ENCODE results near the gene COP1.
"Not testable (repeated sequence)": the region's sequence is repeated elsewhere in the genome, so short reads cannot be mapped to it uniquely, and the experiment has no call there.

Gene COP1

DNA sequence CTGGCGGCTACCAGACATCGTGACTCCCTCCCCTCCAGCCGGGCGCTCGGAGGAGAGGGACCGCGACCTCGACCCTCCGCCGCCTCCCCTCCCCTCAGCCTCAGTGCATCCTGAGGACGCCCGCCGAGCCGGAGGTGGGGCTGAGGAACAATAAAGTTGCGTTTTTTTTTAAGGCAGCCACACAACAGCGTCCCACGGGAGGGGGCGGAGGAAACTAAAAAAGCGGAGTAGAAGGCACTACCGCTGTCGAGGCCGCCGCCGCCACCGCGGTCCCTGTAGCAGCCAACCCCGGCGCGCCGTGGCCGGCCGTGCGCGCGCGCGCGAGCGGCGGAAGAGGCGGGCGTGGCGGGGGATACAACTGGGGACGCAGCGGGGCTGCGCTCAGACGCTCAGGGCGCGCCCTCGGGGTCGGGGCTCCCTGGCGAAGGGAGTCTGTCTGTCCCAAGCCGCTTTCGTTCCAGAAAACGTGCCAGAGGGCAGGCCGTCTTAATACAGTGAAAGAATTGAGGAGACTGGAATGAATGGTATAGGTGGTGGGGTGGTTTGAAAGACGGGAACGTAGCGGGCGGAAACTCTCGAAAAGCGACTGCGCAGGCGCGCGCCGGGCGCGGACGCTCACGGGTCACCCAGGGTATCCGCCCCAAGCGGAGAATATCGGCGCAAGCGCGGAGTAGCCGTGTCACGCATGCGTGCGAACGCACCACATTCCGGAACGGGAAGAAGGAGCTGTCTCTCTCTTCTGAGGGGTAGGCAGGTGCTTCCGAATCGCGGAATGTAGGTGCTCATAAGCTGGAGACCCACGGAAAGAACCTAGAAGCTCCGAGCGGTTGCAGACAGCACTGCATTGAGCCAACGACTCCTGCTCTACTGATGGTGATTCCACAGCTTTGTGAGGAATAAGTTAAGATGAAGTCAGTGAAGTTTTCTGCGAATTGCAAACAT, at the start of gene COP1:
TSS of gene COP1 (minus strand) at position 326 of the 942 bp plus-strand sequence. CDS start at position 18, 308 bp downstream.
- peak; percentile 98 to 100 (median 98) for DNase-seq

DNA sequence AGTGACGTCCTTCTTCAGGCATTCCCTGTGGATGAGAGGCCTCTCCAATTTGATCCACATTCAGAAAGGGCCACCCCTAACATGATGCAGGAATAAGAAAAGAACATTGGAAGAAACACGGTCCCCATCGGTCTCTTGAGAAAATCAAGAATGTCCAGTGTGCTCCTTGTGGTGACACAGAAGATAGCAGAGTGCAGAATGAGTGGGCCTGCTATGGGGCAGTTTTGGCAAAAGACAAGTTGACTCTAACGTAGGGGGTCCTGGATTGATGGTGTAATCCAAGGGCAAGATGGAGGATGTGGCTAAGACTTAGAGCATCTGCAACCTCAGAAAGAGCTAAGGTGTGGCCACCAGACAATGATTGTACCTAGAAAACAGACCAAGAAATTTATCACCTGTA, 45.1 kb upstream of the COP1 start:
- DNase-seq, result no peak

GRCh38 chr1:176244851-176245250, 37.8 kb upstream of the COP1 start:
- no peak for DNase-seq

- DNase-seq, result no peak
Observed at GRCh38 chr1:176243746-176244145, 36.7 kb upstream of the COP1 start.

- DNase-seq, result no peak
Observed at GRCh38 chr1:176241385-176242015, 34.4 kb upstream of the COP1 start.

DNA sequence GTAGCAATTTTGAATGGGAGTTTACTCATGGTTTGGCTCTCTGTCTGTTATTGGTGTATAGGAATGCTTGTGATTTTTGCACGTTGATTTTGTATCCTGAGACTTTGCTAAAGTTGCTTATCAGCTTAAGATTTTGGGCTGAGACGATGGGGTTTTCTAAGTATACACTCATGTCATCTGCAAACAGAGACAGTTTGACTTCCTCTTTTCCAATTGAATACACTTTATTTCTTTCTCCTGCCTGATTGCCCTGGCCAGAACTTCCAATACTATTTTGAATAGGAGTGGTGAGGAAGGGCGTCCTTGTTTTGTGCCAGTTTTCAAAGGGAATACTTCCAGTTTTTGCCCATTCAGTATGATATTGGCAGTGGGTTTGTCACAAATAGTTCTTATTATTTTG, 26.6 kb upstream of the COP1 start:
- not testable (repeated sequence) for DNase-seq

DNA sequence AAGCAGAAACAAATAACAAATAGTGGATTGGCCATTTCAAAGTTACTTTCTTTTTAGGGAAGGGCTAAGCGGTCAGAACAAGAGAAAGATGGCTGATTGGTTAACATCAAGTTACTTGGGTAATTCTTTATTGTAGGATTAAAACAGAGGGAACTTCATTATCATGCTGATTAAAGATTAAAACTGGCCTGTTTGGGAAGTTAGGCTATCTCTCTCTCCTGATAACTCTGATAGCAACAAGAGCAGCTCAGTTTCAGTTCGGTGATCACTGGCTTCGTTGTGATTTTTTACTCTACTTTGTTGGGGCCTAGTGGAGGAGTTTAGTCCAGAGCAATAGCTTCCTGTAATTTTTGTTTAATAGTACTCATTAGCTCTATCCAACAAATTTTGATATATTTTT, 20.5 kb upstream of the COP1 start:
- no peak for DNase-seq

DNA sequence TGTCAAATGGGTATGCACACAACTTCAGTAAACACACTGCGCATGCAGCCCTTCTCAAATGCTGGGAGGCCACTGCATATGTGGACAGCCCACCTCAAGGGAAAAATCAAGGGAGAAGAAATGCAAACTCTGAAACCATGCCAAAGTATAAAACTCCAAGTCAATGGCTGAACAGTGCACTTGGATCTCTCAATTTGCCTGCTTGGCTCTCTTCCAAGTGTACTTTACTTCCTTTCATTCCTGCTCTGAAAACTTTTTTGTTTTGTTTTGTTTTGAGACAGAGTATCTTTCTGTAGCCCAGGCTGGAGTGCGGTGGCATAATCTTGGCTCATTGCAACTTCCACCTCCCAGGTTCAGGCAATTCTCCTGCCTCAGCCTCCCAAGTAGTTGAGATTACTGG, 18.8 kb upstream of the COP1 start:
- no peak for DNase-seq

DNA sequence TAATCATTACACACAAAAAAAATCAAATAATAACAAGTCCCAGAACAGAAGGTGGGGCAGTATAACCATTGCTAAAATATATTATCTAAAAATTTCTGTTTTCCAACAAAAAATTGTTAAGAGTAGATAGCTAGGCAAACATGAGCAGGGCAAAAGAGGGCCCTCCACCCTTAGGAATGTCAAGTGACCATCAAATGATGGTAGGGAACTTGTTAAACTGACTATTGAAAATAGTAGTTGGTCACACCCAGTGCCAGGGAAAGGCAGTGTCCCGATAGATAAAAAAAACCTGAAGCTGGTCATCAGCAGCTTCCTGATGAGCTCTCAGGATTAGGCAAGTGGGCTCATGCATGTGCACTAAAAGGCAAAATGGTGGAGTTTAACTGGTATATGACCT, 18.4 kb upstream of the COP1 start:
- no peak for DNase-seq

DNA sequence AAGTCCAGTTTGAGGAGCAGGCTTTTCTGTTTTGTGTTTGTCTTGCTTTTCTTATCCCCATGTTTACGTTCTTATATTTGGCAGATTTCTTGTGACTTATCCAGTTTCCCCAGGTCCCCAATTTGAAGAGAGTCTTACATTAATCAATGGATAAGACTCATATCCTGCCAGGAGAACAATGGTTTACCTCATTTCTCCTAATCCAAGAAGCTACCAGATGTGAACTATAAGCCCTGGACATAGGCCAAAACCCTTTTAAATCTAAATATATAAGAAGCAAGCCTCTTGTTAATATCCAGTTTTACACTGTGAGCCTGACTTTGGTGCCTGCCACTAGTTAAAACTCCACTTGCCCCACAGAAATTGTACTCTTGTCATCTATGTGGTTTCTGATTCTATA, 15.1 kb upstream of the COP1 start:
- no peak for DNase-seq

- DNase-seq, result no peak
Observed at GRCh38 chr1:176220100-176220689, 13.1 kb upstream of the COP1 start.

DNA sequence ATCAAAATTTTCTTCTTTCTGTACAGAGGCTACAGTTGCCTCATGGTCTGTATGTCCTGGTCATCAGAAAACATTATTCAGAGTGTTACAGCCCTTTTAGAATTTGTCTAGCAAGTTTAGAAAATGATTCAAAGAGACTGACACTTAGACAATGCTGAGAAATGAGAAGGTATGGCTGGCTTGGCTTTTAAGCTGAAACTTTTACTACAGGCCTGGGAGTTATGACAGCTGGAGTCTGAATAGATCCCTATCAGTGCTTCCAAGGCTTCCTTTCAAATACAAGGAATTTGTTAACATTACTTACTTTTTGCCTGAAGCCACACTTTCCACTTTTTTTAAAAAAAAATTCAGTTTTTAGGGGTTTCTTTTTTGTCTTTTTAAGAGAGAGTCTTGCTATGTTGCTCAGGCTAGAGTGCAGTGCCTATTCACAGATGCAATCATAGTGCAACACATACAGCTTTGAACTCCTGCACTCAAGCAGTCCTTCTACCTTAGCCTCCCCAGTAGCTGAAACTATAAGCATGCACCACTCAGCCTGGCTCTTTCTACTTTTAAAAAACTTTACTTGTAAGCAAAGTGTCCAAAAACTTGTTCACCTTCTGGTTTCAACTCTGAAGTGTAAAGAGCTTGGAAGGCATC, 10.5 kb upstream of the COP1 start:
- no peak for DNase-seq

DNA sequence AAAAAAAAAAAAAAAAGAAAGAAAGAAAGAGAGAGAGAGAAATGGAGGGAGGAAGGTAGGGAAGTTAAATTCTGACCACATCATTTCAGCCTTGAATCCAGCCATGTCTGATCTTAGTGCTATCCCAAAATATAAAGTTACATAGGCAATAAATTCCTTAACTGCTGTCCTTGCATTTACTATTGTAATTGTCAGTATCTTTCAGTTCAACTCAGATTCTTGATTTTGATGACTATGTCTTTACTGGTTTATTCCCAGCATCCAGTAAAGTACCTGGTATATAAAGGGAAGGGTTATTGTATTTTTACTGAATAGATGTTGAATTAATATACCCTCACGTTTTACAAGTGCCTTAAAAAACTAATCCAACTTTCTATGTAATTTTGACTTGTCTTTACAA, 8.9 kb upstream of the COP1 start:
- no peak for DNase-seq

DNA sequence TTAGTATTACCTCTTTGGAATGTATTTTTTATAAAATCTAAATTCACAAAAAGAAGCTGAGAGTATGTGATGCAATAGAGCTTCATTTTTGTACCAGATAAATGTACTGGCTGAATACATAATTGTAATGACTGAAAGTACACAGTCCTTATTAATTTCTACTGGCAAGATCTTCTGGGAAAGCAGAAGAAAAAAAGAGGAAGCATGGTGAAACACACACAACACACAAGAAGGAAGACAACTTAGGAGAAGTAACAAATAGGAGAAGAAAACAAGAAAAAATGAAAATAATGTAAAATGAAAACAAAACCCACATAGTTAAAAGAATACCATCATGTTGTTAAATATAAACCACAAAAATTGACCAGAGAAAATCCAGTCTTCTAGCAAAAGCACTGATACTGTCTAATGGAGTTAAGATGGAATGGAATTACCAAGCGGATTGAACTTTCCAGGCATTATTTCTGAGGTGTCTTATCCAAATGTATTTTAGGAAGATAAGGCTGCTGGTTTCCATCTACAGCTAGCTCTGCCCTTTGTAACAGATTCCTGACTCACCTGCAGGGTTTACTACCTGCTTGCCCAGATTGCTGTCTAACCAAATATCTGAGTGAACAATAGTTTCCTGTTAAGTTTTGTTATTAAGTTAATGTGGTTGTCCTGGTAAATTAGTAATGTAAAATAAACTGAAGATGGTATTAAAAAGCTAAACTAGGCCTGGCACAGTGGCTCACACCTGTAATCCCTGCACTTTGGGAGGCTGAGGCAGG, 4.5 kb upstream of the COP1 start:
- DNase-seq, result no peak

DNA sequence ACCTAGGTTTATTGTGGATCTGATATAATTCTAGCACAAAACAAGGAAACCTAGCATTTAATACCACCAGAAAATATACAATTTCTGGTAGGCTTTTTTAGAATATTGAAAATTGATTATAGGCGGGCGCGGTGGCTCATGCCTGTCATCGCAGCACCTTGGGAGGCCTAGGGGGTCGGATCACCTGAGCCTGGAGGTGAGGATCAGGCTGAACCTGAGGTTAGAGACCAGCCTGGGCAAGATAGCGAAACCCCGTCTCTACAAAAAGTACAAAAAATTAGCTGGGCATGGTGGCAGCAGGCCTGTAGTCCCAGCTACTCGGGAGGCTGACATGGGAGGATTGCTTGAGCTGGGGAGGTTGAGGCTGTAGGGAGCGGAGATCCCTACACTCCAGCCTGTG, 948 bp upstream of the COP1 start:
- peak in 2 of 3 experiments; percentile 21 to 40 for DNase-seq

DNA sequence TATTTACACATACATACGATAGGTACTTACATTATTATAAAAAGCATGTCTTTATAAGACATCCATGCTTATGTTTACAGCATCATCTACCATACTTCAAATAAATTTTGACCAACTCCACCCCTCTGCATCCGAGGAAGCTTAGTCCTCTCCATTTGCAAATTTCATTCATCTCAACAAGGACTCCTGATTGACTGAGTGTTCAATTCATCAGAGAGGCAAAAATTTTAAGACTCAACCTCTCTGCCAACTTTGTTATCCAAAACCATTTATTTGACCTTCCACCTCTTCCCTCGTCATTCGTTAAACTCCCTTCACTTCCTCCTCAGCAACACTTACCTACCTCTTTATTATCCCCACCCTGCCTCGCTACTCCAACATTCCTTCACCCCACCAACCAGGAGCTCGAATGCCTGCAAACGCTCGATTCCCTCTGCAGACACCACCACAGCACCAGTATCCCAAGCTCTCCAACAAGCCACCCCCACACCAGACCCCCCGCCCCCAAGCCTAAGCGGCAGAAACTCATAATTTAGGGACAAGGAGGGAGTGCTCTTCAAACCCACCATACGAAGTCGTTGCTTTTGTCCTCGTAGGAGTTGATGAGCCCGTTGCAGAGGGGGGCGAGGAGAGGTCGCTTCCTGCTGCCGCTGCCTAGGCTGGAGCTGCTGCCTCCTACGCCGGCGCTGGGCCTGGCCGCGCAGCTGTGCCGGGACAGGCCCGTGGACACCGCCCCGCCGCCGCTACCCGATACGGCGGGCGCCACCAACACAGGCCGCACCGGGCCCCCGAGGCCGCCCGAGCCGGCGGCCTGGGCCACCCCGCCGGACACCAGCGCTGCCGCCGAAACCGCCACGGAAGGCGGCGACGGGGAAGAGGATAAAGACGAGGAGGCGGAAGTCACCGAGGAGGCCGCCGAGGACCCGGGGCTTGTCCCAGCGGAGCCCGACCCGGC, 803 bp downstream of the COP1 start:
- DNase-seq, result peak in 2 of 3 experiments; percentile 59 to 66

- peak in 1 of 3 experiments; percentile 30 for DNase-seq
Observed at GRCh38 chr1:176205332-176205914, 1.7 kb downstream of the COP1 start.

DNA sequence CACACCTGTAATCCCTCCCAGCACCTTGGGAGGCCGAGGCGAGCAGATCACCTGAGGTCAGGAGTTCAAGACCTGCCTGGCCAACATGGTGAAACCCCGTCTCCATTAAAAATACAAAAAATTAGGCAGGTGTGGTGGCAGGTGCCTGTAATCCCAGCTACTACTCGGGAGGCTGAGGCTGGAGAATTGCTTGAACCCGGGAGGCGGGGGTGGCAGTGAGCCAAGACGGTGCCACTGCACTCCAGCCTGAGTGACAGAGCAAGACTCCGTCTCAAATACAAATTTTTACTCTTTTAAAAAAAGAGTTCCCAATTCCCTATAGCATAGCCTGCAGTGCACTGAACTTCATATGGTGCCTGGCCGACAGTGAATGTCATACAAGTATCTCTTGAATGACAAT, 2.4 kb downstream of the COP1 start:
- not testable (repeated sequence) for DNase-seq

- DNase-seq, result no peak
Observed at GRCh38 chr1:176203735-176204134, 3.4 kb downstream of the COP1 start.

GRCh38 chr1:176201568-176201967, 5.5 kb downstream of the COP1 start:
- DNase-seq, result no peak

DNA sequence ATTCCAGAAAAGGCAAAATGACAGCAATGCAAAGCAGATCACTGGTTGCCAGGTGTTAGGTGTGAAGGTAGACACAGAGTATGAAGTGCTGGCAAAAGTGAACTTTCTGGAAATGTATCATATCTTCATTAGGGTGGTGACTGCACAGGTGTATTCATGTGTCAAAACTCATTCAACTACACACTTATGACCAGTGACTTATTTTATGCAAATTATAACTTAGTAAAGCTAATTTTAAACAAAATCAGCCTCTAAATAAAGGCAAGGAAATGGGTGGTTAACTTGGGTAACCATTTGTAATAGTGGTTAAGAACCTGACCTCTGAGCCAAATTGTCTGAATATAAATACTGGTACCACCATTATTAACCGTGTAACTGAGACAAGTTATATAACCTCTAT, 7.4 kb downstream of the COP1 start:
- DNase-seq, result no peak
